GM21619 (cell line): Measurements from ENCODE around the gene FRYL.
"Not testable (repeated sequence)": the region's sequence is repeated elsewhere in the genome, so short reads cannot be mapped to it uniquely, and the experiment has no call there.

ENCODE experiments used
- ATAC-seq: cut with Tn5 transposase; IDR thresholded peaks from one replicate; pipeline ENCODE4 v1.9.1; 2021; ENCODE audit not compliant: unreplicated experiment

Gene FRYL

DNA sequence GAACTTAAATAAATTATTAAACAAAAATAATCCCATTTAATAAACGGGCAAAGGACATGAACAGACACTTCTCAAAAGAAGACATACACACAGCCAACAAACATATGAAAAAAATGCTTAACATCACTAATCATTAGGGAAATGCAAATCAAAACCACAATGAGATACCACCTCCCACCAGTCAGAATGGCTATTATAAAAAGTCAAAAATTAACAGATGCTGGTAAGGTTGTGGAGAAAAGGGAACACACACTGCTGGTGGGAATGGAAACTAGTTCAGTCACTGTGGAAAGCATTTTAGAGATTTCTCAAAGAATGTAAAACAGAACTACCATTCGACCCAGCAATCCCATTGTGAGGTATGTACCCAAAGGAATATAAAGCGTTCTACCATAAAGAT, 328.4 kb downstream of the FRYL start:
- ATAC-seq, result not testable (repeated sequence)

DNA sequence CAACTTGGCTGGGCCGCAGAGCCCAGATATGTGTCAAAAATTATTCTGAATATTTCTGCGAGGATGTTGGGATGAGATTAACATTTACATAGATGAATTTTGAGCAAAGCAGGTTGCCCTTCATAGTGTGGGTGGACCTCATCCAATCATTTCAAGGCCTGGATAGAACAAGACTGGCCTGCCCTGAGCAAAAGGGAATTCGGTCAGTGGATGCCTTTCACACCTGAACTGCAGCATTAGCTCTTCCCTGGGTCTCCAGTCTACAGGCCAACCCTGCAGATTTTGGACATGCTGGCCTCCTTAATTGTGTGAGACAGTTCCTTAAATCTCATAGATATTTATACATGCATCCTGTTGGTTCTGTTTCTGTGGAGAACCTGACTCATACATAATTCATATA, 329.3 kb downstream of the FRYL start:
- ATAC-seq, result no peak

GRCh38 chr4:48449151-48449550, 330.9 kb downstream of the FRYL start:
- no peak for ATAC-seq
